ENCODE results near the gene SRXN1. TPM values are rescaled to one million over a fixed set of nuclear protein-coding genes. Genes with fewer than 3 reads are reported as not detected.

Gene SRXN1
- total RNA-seq, 2 experiments from 2014 or later = 12.6 to 13.5 TPM

GRCh38 chr20:672963-673602, 20.1 kb upstream of the SRXN1 start:
- intact Hi-C loops (cut with DNase I, micrococcal nuclease) = loop anchor here in 1 of 2 experiments (5.0 kb wide), 1 partner anchor 54 kb away; no protein-coding TSS in a partner anchor
- Mint-ChIP-seq H3K4me3 (no peak overlapping the region), H3K27me3 (peaks cover 53% of the 10 kb centered on the region), H3K36me3 (ENCODE audit: low read depth) (peaks cover 2% of the 10 kb centered on the region), H3K9me3 (ENCODE audit: low read depth) (no peaks in the 10 kb centered on the region), H3K27ac (no peak overlapping the region), H3K4me1 (peaks cover 4% of the 10 kb centered on the region)
- ChIA-PET CTCF (no interaction called here), POLR2A (no interaction called here)
- ATAC-seq = no peak
- no peak for DNase-seq

DNA sequence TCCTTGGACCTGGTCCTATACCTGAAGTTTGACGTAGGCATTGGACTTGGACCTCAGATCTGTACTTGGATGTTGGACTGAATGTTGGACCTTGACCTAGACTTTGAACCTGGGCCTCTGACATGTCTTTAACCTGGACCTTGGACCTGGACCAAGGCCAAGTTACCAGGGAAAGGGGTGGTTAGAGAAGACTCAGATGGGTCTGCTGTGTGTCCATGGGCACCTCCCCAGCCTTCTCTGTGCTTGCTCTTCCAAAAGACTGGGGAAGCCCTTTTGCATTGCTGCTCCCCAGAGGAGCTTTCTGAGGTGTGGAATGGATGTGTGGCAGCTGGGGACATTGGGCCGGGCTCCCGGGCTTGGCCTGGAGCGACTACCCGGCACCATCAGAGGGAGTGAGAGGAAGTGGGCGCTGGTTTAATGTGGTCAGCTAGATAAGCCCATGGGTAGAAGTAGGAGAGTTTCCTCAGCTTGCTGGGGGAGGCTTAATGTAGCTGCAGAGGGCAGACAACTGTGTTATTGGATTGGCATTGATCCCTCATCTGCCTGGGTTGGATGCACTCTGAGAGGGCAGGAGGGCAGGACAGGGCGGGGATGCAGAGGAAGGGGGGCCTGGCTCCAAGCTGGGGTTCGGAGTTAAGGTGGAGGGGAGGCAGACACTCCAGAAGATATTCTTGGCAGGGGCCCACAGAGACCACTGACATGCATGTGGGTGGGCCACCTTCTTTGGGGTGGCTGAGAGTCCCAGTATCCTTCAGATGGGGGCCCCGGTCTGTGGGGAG, 18.4 kb upstream of the SRXN1 start:
- no peak overlapping the region for H3K4me3 Mint-ChIP-seq
- DNase-seq (no peak), ATAC-seq (no peak)
- intact Hi-C loops (cut with DNase I, micrococcal nuclease) = loop anchor here in 1 of 2 experiments (5.0 kb wide), 1 partner anchor 56 kb away; no protein-coding TSS in a partner anchor
- H3K27me3 Mint-ChIP-seq = peaks cover 51% of the 10 kb centered on the region
- ChIA-PET CTCF (interaction anchor here (0.7 kb wide), 1 partner anchor 11 kb away, joined by 3 read pairs; no protein-coding TSS in a partner anchor), POLR2A (interaction anchor here (0.5 kb wide), 1 partner anchor 24 kb away, joined by 7 read pairs; no protein-coding TSS in a partner anchor)
- H3K36me3 Mint-ChIP-seq (ENCODE audit: low read depth) = peaks cover 2% of the 10 kb centered on the region
- no peaks in the 10 kb centered on the region for H3K9me3 Mint-ChIP-seq (ENCODE audit: low read depth)
- H3K4me1 Mint-ChIP-seq = peaks cover 4% of the 10 kb centered on the region
- no peak overlapping the region for H3K27ac Mint-ChIP-seq

DNA sequence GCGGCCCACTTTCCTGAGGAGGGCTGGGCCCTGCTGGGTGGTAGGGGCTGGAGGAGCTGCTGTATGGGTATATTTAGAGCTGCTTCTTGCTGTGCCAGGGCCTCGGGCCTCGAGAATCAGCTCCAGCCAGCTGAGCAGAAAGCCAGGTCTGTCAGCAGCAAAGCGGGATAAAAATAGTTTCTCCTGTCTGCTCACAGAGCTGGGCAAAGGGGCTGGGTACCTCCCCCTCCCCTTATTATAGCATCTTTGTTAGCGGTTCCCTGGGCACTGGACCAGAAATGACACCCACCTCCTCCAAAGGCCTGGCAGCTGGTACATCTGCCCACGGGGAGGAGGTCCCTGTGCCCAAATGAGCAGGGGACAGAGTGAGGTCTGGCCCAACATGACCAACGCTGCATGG, 16.6 kb upstream of the SRXN1 start:
- H3K27ac Mint-ChIP-seq = no peak overlapping the region
- CTCF ChIA-PET = interaction anchor here (0.9 to 1.3 kb wide), 4 partner anchors 9 to 156 kb away, joined by 3 to 4 read pairs (median 3); no protein-coding TSS in a partner anchor
- H3K4me1 Mint-ChIP-seq = no peaks in the 10 kb centered on the region
- no peaks in the 10 kb centered on the region for H3K36me3 Mint-ChIP-seq (ENCODE audit: low read depth)
- H3K4me3 Mint-ChIP-seq = no peak overlapping the region
- intact Hi-C loops (cut with DNase I, micrococcal nuclease) = loop anchor here (5.0 kb wide), 1 partner anchor 317 kb away; no protein-coding TSS in a partner anchor
- ATAC-seq = no peak
- POLR2A ChIA-PET = no interaction called here
- DNase-seq = no peak
- H3K9me3 Mint-ChIP-seq (ENCODE audit: low read depth) = no peaks in the 10 kb centered on the region
- peaks cover 52% of the 10 kb centered on the region for H3K27me3 Mint-ChIP-seq

DNA sequence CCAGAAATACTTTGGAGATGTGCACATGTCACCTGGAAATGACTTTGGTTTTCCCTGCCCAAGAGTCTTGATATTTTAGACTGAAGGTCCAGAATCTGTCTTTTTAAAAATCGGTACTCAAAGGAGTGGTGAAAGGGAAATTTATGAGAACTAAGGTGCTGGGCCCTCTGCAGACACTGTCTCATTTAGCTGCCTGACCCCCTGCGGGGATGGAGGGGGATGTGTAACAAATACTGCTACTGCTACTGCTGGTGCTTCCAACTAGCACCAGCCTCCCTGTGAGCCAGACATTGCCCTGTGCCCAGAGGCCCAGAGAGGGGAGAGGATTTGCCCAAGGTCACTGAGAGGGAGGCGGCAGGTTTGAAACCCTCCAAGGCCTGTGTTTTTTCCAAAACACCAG, 15.6 kb upstream of the SRXN1 start:
- Mint-ChIP-seq H3K4me3 (no peak overlapping the region), H3K36me3 (ENCODE audit: low read depth) (no peaks in the 10 kb centered on the region), H3K27ac (no peak overlapping the region), H3K27me3 (peaks cover 46% of the 10 kb centered on the region), H3K9me3 (ENCODE audit: low read depth) (no peaks in the 10 kb centered on the region), H3K4me1 (no peaks in the 10 kb centered on the region)
- intact Hi-C loops (cut with DNase I, micrococcal nuclease) = loop anchor here (5.0 kb wide), 1 partner anchor 316 kb away; no protein-coding TSS in a partner anchor
- ChIA-PET POLR2A (no interaction called here), CTCF (interaction anchor here (1.0 to 2.7 kb wide), 4 partner anchors 8 to 68 kb away, joined by 3 to 10 read pairs (median 4); no protein-coding TSS in a partner anchor)
- no peak for ATAC-seq
- DNase-seq = no peak

GRCh38 chr20:668050-668449, 15.1 kb upstream of the SRXN1 start:
- ChIA-PET CTCF (interaction anchor here (1.0 to 2.7 kb wide), 5 partner anchors 11 to 90 kb away, joined by 3 to 10 read pairs (median 5); no protein-coding TSS in a partner anchor), POLR2A (no interaction called here)
- Mint-ChIP-seq H3K4me3 (no peak overlapping the region), H3K9me3 (ENCODE audit: low read depth) (no peaks in the 10 kb centered on the region), H3K27me3 (peaks cover 46% of the 10 kb centered on the region), H3K27ac (no peak overlapping the region), H3K4me1 (peaks cover 2% of the 10 kb centered on the region), H3K36me3 (ENCODE audit: low read depth) (no peaks in the 10 kb centered on the region)
- ATAC-seq = no peak
- intact Hi-C loops (cut with DNase I, micrococcal nuclease) = loop anchor here (5.0 kb wide), 1 partner anchor 316 kb away; no protein-coding TSS in a partner anchor
- DNase-seq = no peak

- no peaks in the 10 kb centered on the region for H3K36me3 Mint-ChIP-seq (ENCODE audit: low read depth)
- intact Hi-C loops (cut with DNase I, micrococcal nuclease) = loop anchor here (1.0 to 5.0 kb wide), 2 partner anchors 106 to 315 kb away; no protein-coding TSS in a partner anchor
- H3K9me3 Mint-ChIP-seq (ENCODE audit: low read depth) = no peaks in the 10 kb centered on the region
- H3K27me3 Mint-ChIP-seq = peaks cover 47% of the 10 kb centered on the region
- ChIA-PET POLR2A (interaction anchor here (0.6 kb wide), 1 partner anchor 186 kb away, joined by 5 read pairs; no protein-coding TSS in a partner anchor), CTCF (interaction anchor here (0.6 to 2.7 kb wide), 20 partner anchors 11 to 312 kb away, joined by 3 to 11 read pairs (median 4); partner anchors contain the start of gene SLC52A3)
- H3K4me1 Mint-ChIP-seq = peaks cover 4% of the 10 kb centered on the region
- ATAC-seq (peak; percentile 66), DNase-seq (peak; percentile 83)
- no peak overlapping the region for H3K27ac Mint-ChIP-seq
- no peak overlapping the region for H3K4me3 Mint-ChIP-seq
Observed at GRCh38 chr20:667351-668034, 14.5 kb upstream of the SRXN1 start.

DNA sequence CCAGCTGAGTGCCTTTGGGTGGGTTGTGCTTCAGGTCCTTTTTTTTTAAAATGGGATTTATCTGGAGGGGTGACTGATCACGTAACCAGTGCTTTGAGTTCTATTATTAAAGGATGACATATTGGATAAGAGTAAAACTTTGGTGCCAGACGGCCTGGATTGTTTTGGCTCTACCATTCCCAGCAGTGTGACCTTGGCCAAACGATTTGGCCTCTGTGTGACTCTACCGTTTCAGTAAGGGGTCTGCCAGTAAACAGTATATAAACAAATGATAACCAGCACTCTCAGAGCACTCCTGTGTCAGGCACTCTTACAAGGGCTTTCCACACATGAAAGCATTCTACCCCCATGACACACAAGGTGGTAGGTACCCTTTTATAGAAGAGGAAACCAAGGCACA, 13.9 kb upstream of the SRXN1 start:
- intact Hi-C loops (cut with DNase I, micrococcal nuclease) = loop anchor here (1.0 to 5.0 kb wide), 2 partner anchors 106 to 315 kb away; no protein-coding TSS in a partner anchor
- ChIA-PET CTCF (interaction anchor here (0.6 to 2.7 kb wide), 20 partner anchors 10 to 311 kb away, joined by 3 to 11 read pairs (median 4); partner anchors contain the start of gene SLC52A3), POLR2A (no interaction called here)
- Mint-ChIP-seq H3K36me3 (ENCODE audit: low read depth) (no peaks in the 10 kb centered on the region), H3K27me3 (peaks cover 45% of the 10 kb centered on the region), H3K27ac (no peak overlapping the region), H3K9me3 (ENCODE audit: low read depth) (no peaks in the 10 kb centered on the region), H3K4me1 (peaks cover 4% of the 10 kb centered on the region), H3K4me3 (no peak overlapping the region)
- DNase-seq (no peak), ATAC-seq (no peak)

DNA sequence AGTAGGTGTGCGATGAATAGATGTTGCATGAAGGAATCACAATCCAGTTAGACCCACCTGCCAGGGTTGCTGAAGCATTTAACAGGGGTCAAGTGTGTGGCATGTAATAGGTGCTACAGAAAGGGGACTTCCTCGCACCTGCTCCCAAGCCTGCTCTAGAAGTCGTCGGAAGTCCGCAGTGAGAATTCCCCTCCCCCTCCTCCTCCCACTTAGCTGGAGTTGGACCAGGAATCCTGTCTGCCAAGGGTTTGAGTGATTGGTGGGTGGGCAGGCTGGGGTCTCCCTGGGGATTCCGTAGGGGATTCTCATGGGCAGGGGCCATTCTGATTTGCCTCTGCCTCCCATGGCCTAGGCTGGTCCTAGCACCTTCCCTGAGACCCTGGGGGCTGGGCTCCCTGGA, 12.3 kb upstream of the SRXN1 start:
- no peak for DNase-seq
- Mint-ChIP-seq H3K27me3 (peaks cover 47% of the 10 kb centered on the region), H3K4me1 (peaks cover 6% of the 10 kb centered on the region), H3K9me3 (ENCODE audit: low read depth) (no peaks in the 10 kb centered on the region), H3K4me3 (no peak overlapping the region), H3K27ac (no peak overlapping the region), H3K36me3 (ENCODE audit: low read depth) (no peaks in the 10 kb centered on the region)
- no peak for ATAC-seq
- ChIA-PET CTCF (interaction anchor here (0.7 to 2.3 kb wide), 3 partner anchors 18 to 74 kb away, joined by 3 to 5 read pairs (median 3); no protein-coding TSS in a partner anchor), POLR2A (no interaction called here)
- intact Hi-C loops (cut with DNase I, micrococcal nuclease) = loop anchor here (5.0 kb wide), 1 partner anchor 313 kb away; no protein-coding TSS in a partner anchor

DNA sequence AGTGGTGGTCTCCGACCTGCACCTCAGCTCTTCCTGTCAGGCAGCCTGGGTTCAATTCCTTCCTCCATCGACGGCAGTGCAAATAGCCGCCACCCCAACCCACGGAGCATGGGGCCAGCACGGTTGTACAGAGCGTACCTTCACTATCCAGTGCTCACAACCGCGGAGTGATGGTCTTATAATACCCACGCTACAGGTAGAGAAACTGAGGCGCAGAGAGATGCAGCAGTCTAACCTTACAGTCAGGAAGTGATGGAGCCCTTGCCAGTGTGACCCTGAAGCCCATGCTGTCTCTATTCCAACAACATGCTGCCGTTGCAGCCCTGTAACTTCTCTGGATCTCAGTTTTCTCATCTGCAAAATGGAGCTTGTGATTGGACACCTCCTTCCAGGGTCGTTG, 11.6 kb upstream of the SRXN1 start:
- H3K9me3 Mint-ChIP-seq (ENCODE audit: low read depth) = no peaks in the 10 kb centered on the region
- no peak overlapping the region for H3K27ac Mint-ChIP-seq
- ATAC-seq (no peak), DNase-seq (no peak)
- CTCF ChIA-PET = interaction anchor here (0.6 to 2.3 kb wide), 5 partner anchors 11 to 75 kb away, joined by 3 to 5 read pairs (median 3); partner anchors contain the start of gene SCRT2
- intact Hi-C loops (cut with DNase I, micrococcal nuclease) = no loop called here
- H3K27me3 Mint-ChIP-seq = peaks cover 50% of the 10 kb centered on the region
- H3K36me3 Mint-ChIP-seq (ENCODE audit: low read depth) = no peaks in the 10 kb centered on the region
- H3K4me3 Mint-ChIP-seq = no peak overlapping the region
- peaks cover 6% of the 10 kb centered on the region for H3K4me1 Mint-ChIP-seq
- POLR2A ChIA-PET = no interaction called here

GRCh38 chr20:664151-664550, 11.2 kb upstream of the SRXN1 start:
- Mint-ChIP-seq H3K4me3 (no peak overlapping the region), H3K36me3 (ENCODE audit: low read depth) (no peaks in the 10 kb centered on the region), H3K27me3 (peaks cover 52% of the 10 kb centered on the region), H3K9me3 (ENCODE audit: low read depth) (no peaks in the 10 kb centered on the region), H3K4me1 (peaks cover 6% of the 10 kb centered on the region), H3K27ac (no peak overlapping the region)
- CTCF ChIA-PET = interaction anchor here (0.6 to 2.3 kb wide), 4 partner anchors 12 to 75 kb away, joined by 3 to 5 read pairs (median 3); partner anchors contain the start of gene SCRT2
- DNase-seq (no peak), ATAC-seq (no peak)
- intact Hi-C loops (cut with DNase I, micrococcal nuclease) = no loop called here
- POLR2A ChIA-PET = no interaction called here

Data from activated CD4-positive, alpha-beta T cell treated with anti-CD3 and anti-CD28 coated beads for 36 hours (primary cell).